GM19328 (cell line): ENCODE data around the gene TMEM239.
"Not testable (repeated sequence)": the region's sequence is repeated elsewhere in the genome, so short reads cannot be mapped to it uniquely, and the experiment has no call there.

Experiments
- ATAC-seq: cut with Tn5 transposase; IDR thresholded peaks from one replicate; pipeline ENCODE4 v1.9.1; 2021; ENCODE audit warnings: mild to moderate bottlenecking, moderate library complexity; ENCODE audit not compliant: unreplicated experiment

The TMEM239 gene

DNA sequence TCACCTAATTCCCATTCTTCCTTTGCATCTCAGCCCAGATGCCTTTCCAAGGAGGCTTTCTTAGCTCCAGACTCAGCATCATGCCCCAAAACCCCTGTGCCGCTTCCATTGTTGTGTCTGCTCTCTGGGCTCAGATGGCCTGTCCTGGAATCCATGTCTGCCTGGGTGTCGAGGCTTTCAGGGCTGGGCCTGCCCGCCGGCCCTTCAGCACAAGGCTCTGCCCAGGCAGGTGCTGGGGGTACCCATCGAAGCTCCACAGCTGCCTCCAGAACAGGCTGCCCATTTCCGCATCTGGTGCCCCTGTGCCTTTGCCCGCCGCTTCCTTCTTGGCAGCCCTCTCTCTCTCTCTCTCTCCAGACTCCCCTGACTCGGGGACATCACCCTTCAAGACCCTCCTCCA lies 16.9 kb upstream of the TMEM239 start:
- ATAC-seq, result no peak

DNA sequence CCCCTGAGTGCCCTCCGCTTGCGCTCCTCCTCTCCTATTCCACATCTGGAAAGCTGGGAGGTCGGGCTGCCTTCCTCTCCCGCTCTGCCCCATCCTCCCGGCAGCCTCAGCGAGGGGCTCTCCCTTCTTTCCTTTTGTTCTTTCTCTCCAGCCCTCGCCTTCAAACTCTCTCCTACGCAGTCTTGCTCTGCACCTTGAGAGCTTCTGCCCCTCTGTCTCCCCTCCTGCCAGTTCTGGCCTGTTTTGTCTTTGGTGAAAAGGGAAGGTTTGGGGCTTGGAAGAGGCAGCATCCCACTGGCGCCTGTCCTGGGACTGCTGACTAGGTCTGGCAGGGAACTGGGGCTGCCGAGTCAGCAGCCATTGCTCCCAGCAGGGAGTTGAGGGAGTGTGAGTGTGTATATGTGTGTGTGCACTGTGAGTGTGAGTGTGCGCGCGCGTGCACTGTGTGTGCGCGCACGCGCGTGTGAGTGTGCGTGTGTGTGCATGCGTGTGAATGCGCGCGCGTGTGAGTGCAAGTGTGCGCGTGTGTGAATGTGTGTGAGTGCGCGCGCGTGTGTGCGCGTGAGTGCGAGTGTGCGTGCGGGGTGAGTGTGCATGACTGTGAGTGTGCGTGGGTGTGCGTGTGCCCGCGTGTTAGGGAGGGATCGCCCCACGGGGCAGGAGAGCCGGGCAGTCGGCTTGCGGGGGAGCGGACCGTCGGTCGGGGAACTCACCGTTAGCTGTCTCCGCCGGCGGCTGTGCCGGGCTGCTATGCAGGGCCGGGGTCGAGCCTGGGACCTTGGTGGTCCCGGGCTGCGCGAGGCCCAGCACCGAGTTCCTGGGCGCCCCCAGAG lies 16.3 kb upstream of the TMEM239 start:
- no peak for ATAC-seq

DNA sequence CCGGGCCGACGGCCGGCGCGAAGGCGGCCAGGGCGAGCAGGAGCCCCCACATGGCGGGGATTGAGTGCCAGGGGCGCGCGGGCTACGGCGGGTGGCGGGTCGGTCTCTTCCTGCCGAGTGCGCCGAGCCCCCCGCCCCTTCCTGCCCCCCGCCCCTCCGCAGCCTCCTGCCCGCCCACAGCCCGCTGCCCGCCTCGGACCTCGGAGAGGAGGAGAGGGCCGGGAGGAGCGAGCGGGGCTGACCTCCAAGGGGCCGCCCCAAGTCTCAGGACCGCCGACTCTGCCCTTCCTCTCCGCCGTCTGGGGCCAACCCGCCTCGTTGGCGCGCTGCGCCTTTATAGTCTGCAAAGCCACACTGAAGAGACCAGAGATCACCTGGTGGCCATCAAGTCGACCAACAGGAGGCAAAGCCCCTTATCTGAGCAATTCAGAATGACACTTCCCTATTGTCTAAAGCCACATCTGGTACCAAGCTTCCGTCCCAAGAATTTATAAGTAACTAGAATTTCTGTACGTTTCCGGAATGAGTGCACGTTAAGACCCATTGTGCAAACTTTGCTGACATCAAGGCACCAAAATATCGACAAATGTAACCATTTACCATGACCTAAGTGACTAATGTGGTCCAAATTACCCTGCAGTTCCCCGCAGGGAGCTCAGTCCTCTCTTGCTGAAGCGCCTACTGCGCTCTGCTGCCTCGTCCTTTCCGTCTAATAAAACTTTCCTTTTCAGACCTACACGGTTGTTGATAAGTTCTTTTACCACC lies 15.5 kb upstream of the TMEM239 start, which contains the start of gene CPXM1:
Gene CPXM1 (minus strand): TSS at position 107 of the 765 bp plus-strand sequence. CDS start 55 bp downstream, at position 52.
- ATAC-seq, result no peak

DNA sequence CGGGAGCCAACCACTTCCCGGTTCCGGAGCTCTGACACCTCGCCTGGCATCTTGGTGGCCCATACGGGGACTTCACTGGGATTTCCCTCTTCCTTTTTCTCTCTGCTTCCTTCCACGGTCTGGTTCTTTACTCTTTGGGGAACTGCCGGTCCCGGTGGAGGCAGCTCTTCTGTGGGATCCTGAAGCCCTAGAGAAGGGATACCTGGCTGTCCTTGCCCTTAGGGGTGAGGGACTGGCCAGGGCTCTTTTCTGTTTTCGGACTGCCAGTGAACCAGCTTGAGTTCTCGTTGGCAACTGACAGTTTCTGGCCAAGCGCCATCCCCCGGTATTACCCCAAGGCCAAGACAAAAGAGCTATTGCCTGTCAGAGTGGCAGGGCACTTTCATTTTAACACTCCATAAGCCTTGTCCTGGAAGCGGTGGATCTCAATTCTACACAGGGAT lies 14.9 kb upstream of the TMEM239 start:
- ATAC-seq, result no peak

DNA sequence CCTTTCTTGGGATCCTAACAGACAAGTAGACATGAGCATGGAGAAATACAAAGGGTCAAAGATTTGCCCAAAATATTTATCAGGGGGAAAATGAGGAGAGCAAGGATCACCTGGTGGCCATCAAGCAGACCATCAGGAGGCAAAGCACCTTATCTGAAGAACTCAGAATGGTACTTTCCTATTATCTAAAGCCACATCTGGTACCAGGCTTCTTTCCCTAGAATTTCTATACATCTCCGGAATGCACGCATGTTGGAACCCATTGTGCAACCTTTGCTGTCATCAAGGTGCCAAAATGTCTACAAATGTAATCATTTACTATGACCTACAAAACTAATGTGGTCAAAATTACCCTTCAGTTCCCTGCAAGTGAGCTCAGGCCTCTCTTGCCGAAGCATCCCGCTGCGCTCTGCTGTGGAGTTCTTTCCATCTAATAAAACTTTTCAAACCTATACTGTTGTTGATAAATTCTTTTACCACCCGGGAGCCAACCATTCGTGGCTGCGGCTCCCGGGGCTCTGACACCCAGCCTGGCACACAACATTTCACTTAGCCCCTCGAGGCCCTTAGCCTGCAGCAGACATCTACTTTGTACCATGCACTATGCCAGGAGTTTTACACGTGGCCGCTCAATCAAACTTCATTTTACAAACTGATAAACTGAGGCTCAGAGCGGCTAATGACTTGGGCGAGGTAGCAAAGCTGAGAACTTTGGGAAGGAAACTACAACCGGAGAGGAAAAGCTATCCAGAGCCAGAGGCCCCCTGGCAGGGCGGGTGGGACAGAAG lies 11.9 kb upstream of the TMEM239 start:
- no peak for ATAC-seq

DNA sequence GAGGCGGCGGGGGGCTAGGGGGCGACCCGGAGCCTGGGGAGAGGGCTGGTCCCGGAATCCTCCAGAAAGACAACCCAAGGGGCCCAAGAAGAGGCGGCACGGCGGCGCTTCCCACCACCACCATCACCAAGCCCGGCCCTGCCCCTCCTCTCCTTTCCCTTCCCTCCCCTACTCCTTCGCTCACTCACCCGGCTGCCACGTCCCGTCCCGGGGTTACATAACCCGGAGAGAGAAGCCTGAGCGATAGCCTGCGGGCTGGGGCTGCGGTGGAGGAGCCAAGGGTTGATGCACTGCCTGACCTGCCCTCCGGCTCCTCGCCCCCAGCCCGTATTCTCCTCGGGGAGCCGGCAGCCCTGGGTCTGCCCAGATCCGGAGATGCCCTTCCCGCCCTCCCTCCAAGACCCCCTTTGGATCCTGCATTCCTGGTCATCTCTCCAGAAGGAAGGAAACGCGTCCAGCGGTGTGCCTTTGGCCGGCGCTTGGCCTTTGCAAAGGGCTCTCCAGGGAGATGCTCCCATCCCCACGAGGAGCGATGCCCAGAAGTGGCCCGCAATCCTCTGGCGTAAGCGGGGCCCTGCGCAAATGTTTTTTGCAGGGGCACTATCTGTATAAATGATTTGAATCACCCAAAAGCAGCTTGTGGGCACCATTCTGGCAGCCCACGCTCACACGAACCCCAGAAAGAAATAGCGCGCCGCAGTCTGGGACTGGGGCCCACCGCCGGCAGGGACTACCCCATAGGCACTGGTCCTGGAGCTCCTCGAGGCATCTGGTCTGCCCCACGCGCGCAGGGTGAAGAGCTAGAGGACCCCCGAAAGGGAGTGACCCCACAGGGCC lies 11.1 kb upstream of the TMEM239 start:
- no peak for ATAC-seq

DNA sequence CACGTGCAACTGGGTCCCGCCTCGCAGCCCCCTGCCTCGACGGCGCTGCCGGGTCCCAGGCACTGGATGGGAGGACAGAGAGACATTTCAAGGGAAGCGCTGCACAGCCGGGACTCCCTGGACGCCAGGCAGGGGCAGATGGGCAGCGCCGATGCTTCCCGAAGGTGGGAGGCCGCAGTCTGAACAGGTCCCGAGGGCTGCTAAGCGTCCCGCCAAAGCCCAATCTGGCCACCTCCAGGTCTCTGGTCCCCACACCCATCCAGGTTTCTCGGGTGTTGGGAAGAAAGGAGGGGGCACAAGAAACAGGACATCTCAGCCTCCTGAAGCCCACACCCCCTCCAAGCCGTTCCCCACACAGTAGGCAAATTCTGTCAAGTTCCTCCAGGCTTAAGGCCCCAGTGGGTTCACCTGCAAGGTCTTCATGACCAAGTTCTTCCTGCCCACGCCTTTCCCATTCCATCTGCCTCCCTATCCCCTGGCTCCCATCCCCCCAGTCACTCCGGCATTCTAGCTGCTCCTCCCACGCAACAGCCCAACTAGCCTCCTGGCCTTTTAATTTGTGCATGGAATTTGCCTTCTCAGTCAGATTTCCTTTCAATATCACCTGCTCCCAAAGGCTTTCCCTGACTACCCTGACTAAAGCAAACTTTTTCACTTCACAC lies 10.3 kb upstream of the TMEM239 start:
- ATAC-seq, result no peak

DNA sequence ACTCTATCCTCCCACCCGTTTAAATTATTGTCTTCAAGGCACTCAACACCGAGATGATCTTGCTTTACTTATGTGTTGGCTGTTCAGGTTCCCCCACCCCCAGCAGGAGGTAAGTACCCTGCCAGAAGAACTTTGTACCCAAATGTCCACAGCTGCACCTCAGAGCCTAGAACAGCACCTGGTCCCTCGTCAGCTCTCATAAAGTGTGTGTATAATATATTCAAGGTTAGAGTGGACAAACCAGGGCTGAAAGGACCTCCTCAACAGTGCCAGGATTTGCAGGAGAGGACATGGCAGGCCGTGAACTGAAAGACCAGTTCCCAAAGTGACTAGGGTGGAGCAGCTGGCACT lies 9.8 kb upstream of the TMEM239 start:
- no peak for ATAC-seq

DNA sequence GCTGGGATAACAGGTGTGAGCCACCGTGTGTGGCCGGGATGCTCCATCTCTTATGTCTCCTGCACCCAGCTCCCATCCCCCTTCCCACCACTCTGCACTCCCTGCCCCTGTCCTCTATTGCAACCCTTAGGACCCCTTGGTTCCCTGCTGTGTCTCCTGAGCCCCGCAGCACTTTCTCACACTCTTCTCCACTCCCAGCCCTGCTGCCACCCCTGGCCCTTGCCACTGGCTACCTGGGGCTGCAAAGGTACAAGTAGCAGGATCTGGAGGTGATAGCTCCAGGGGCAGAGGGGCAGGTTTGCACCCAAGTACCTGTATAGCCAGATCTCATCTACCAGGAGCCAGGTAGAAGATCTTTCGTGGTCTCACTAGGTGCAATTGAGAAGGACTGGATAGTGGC lies 9.1 kb upstream of the TMEM239 start:
- no peak for ATAC-seq

DNA sequence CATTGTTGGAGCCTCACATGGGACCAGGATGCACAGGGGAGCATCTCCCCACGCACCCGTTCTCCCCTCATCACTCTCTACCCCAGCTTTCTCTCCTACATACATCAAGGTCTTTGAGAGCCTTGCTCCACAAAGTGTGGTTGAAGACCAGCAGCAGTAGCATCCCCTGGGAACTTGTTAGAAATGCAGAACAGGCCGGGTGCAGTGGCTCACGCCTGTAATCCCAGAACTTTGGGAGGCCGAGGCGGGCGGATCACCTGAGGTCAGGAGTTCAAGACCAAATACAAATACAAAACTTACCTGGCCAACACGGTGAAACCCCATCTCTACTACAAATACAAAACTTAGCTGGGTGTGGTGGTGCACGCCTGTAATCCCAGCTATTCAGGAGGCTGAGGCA lies 8.2 kb upstream of the TMEM239 start:
- not testable (repeated sequence) for ATAC-seq

DNA sequence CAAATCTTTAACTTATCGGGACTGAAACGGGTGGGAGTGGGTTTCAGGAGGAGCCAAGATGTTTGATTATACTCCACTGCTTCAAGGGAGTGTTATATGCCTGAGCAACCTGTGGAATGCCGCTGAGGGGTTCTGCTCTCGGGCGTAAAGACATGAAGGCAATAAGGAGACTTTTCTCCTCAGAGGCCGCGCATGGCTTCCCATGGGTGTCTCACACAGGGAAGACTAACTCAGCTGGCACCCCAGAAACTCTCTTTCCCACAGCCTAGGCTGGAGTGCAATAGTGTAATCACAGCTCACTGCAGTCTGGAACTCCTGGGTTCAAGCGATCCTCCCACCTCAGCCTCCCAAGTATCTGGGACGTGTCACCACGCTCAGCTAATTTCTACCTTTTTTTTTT lies 6.5 kb upstream of the TMEM239 start:
- no peak for ATAC-seq

DNA sequence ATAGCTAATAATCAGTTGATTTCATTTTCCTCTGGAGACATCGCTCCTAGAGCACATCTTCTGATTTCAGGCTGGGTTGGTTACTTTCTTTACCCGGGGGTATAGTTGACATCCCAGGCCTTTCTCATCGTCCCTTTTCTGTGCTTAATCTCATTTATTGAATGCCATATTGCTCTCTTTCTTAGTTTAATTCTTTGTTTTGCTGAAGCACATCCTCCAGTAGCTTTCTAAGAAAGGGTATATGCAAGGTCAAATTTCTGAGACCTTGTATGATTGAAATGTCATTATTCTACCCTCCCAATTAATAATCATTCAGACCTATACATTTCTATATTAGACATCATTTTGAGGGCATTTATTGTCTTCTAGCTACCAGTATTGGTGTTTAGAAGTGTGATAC lies 4.0 kb upstream of the TMEM239 start:
- ATAC-seq, result no peak

DNA sequence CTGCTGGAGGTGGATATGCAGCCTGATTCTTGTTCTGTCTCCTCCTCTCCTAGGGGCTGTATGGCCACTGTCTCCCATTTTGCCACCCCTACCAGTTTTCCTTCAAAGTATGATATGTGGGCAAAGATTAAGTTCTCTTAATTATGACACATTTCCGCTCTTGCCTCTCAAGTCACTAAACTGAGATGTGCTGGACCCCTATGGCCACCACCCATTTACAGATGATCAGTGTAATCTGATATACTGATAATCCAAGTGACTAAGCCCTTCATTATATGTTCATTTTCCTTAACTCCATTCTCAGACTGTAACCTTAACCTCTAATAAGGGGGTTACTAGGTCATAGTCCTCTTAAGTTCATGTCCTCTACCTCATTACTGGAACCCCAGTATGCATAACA lies 2.1 kb upstream of the TMEM239 start:
- ATAC-seq, result no peak

DNA sequence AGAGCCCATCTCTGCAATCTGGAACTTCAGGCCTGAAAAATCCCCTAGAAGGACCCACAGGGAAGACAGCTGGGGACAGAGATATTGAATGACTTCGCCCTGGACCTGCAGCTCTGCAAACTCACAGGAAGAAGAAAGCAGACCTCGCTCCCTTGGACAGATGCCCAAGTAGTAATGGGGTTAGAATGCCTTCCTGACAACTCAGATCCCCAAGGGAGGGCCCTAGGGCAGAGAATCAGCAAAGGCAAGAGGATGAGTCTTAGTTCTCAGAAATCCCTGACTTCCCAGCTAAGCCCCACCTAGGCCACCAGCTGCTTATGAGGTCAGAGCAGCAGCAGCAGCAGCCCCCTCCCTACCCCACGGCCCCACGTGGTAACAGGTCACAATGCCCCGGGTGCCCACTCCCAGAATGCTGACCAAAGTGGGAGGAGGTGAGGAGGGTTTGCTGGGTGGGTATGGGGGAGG lies 1.5 kb upstream of the TMEM239 start, which contains the start of gene C20orf141:
Gene C20orf141 (plus strand): TSS at position 401 of the 465 bp plus-strand sequence. CDS start 198 bp downstream, outside the sequence.
- ATAC-seq, result no peak

DNA sequence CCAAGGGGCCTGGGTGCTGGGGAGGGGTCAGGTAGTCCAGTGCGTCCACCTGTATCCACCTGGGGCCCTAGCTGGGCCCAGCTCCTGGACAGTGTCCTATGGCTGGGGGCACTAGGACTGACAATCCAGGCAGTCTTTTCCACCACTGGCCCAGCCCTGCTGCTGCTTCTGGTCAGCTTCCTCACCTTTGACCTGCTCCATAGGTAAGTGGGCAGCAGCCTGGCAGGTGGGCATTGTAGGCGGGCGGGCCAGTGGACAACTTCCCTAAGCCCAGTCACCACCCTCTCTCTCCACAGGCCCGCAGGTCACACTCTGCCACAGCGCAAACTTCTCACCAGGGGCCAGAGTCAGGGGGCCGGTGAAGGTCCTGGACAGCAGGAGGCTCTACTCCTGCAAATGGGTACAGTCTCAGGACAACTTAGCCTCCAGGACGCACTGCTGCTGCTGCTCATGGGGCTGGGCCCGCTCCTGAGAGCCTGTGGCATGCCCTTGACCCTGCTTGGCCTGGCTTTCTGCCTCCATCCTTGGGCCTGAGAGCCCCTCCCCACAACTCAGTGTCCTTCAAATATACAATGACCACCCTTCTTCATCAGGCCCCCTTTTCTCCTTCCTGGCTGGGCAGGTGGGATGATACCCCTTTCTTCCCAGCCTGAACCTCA lies 793 bp upstream of the TMEM239 start:
- ATAC-seq, result no peak

DNA sequence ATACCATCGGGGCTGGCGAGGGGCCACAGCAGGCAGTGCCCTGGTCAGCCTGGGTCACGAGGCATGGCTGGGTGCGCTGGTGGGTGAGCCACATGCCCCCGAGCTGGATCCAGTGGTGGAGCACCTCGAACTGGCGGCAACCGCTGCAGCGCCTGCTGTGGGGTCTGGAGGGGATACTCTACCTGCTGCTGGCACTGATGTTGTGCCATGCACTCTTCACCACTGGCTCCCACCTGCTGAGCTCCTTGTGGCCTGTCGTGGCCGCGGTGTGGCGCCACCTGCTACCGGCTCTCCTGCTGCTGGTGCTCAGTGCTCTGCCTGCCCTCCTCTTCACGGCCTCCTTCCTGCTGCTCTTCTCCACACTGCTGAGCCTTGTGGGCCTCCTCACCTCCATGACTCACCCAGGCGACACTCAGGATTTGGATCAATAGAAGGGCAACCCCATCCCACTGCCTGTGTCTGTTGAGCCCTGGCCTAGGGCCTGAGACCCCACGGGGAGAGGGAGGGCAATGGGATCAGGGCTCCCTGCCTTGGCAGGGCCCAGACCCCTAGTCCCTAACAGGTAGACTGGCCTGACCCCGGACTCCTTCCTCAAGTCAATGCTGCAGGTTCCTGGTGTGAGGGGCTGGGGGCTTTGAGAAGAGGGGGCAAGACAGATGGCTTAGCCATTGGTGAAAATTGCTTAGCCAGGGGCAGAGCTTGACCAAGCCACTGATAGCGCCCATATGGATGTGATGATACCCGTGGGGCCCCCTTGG lies 598 bp downstream of the TMEM239 start:
- ATAC-seq, result no peak

DNA sequence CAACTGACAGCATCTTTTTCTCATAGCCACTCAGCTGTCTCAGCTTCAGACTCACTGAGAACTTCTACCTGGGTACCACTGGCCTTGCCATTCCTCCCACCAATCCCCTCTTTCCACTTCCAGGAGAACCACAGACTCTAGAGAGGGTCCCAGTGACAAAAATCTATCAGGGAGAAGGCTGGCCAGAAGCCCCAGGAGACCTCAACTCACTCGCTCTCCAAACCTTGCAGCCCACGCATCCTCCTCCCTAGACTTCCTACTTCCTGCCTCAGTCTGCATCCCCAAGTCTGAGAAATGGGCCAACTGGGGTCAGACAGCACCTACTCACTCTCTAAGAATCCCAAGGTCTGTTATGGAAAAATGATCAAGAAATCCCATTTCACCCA lies 1.2 kb downstream of the TMEM239 start:
- no peak for ATAC-seq

DNA sequence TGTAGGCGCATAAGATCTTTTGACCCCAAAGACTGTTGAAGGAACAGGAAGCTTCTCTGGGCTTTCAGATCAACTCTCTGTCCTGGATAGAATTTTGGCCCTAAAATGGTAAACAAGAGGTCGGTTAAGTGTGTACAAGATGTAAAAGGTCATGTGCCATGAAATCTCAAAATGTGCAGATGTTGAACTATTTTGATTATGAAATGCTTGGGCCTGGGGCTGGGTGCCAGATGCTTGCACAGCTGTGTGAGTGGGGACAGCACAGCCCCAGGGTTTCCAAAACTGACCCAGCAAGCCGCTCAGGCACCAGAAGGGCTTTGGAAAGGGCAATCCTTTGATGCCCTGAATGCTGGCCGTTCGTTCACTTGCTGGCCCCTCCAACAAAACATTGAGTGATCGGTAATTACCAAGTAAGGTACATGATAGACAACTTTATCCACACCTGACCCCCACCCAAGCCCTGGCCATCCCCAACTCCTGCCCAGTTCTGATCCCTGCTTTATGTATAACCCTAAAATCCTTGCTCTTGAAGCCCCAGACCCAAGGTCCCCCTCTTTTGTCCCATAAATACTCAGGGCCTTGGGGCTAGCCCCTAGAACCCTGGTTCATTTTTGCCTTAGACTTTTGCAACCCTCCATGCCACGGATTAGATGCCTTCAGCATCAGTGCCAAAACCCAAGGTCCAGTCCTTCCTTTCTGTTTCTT lies 1.9 kb downstream of the TMEM239 start:
- no peak for ATAC-seq
